SU-DHL-6 (cell line): Measurements from ENCODE around the gene CCKAR.

Experiments used
- H2AFZ ChIP-seq: fragments of 200-600 bp; sonication (generic); 2 replicates; pipeline ENCODE4 v1.6.1; 2014; ENCODE audit warnings: low read depth, mild to moderate bottlenecking, moderate library complexity, mixed read lengths, antibody characterized with exemption, low read length; ENCODE audit not compliant: severe bottlenecking
- H3F3A ChIP-seq: fragments of 200-600 bp; shearing (Covaris generic); 2 replicates; pipeline ENCODE4 v1.6.0; 2016; ENCODE audit warnings: antibody characterized with exemption, mild to moderate bottlenecking; ENCODE audit not compliant: insufficient read depth
- H3K27ac ChIP-seq: fragments of 200-600 bp; sonication (generic); 2 replicates; pipeline ENCODE4 v1.5.1; 2016; ENCODE audit warnings: low read depth, mild to moderate bottlenecking, low read length, moderate library complexity, mixed read lengths
- H3K27me3 ChIP-seq: fragments of 200-600 bp; sonication (generic), shearing (Covaris generic); 2 replicates; pipeline ENCODE4 v1.6.0; 2014; ENCODE audit warnings: mild to moderate bottlenecking, low read length
- H3K36me3 ChIP-seq: fragments of 200-600 bp; sonication (generic); 2 replicates; pipeline ENCODE4 v1.6.1; 2014; ENCODE audit warnings: mild to moderate bottlenecking, low read length, mixed read lengths
- H3K4me2 ChIP-seq: fragments of 300-600, 200-600 bp; shearing (Covaris generic), sonication (generic); 2 replicates; pipeline ENCODE4 v1.6.0; 2014; ENCODE audit warnings: low read length, low read depth, mild to moderate bottlenecking; ENCODE audit not compliant: poor library complexity, severe bottlenecking
- H3K4me3 ChIP-seq: fragments of 200-600 bp; sonication (generic); 2 replicates; pipeline ENCODE4 v1.5.1; 2014; ENCODE audit warnings: antibody characterized with exemption, low read length, mild to moderate bottlenecking, mixed read lengths; ENCODE audit not compliant: insufficient read depth, poor library complexity, severe bottlenecking
- H3K79me2 ChIP-seq: fragments of 200-600 bp; sonication (generic); 2 replicates; pipeline ENCODE4 v1.6.1; 2014; ENCODE audit warnings: mild to moderate bottlenecking, low read length, moderate library complexity; ENCODE audit not compliant: insufficient read depth
- H3K9ac ChIP-seq: fragments of 200-600 bp; sonication (generic); 2 replicates; pipeline ENCODE4 v1.7.0; 2014; ENCODE audit warnings: mild to moderate bottlenecking, low read length
- H3K9me2 ChIP-seq: fragments of 200-600 bp; sonication (generic); replicated peaks from 2 replicates; pipeline ENCODE4 v1.6.1; 2014; ENCODE audit warnings: low read length; ENCODE audit not compliant: insufficient read depth
- H3K9me3 ChIP-seq: fragments of 200-600 bp; sonication (generic); 2 replicates; pipeline ENCODE4 v1.6.1; 2014; ENCODE audit warnings: low read length, mixed read lengths; ENCODE audit not compliant: insufficient read depth
- H4K20me1 ChIP-seq: fragments of 200-600 bp; sonication (generic); 2 replicates; pipeline ENCODE4 v1.6.1; 2014; ENCODE audit warnings: low read depth, mild to moderate bottlenecking, antibody characterized with exemption, low read length, moderate library complexity, mixed read lengths
- CTCF ChIP-seq: fragments of 200-600 bp; sonication (generic); IDR thresholded peaks from one replicate; pipeline ENCODE4 v1.5.1; 2017; ENCODE audit warnings: antibody characterized with exemption, mild to moderate bottlenecking, low read length, moderate library complexity; ENCODE audit not compliant: insufficient read depth, poor library complexity, severe bottlenecking
- EZH2phosphoT487 ChIP-seq: fragments of 200-600 bp; sonication (generic), shearing (Covaris generic); conservative IDR thresholded peaks from 2 replicates; pipeline ENCODE4 v1.6.1; 2018; ENCODE audit warnings: mild to moderate bottlenecking, antibody characterized with exemption, low read length, moderate library complexity, mixed read lengths

Gene CCKAR

GRCh38 chr4:26471890-26472289 lies 18.4 kb downstream of the CCKAR start:
- H3K27me3 ChIP-seq, result no peaks in the 10 kb centered on the region
- H3K4me3 ChIP-seq, result no peak overlapping the region
- H3K9ac ChIP-seq, result no peak overlapping the region
- H2AFZ ChIP-seq, result no peak overlapping the region
- H3F3A ChIP-seq, result no peaks in the 10 kb centered on the region
- H3K9me3 ChIP-seq, result no peaks in the 10 kb centered on the region
- no peaks in the 10 kb centered on the region for H3K36me3 ChIP-seq
- no peaks in the 10 kb centered on the region for H3K9me2 ChIP-seq
- no peak overlapping the region for H3K27ac ChIP-seq
- TF ChIP-seq CTCF (no peak), EZH2phosphoT487 (no peak)
- H3K79me2 ChIP-seq, result no peaks in the 10 kb centered on the region
- no peaks in the 10 kb centered on the region for H4K20me1 ChIP-seq
- no peak overlapping the region for H3K4me2 ChIP-seq

- Histone ChIP-seq H3K79me2 (no peaks in the 10 kb centered on the region), H3K4me2 (no peak overlapping the region), H3F3A (no peaks in the 10 kb centered on the region), H3K27ac (no peak overlapping the region), H3K27me3 (no peaks in the 10 kb centered on the region), H3K4me3 (no peak overlapping the region), H4K20me1 (no peaks in the 10 kb centered on the region), H2AFZ (no peak overlapping the region), H3K9ac (no peak overlapping the region), H3K9me2 (no peaks in the 10 kb centered on the region), H3K9me3 (no peaks in the 10 kb centered on the region), H3K36me3 (no peaks in the 10 kb centered on the region)
- TF ChIP-seq CTCF (no peak), EZH2phosphoT487 (no peak)
Measured at GRCh38 chr4:26468977-26469376, 21.3 kb downstream of the CCKAR start.

- Histone ChIP-seq H3K9ac (no peak overlapping the region), H3F3A (no peaks in the 10 kb centered on the region), H3K4me3 (no peak overlapping the region), H3K36me3 (no peaks in the 10 kb centered on the region), H4K20me1 (no peaks in the 10 kb centered on the region), H3K4me2 (no peak overlapping the region), H3K27me3 (no peaks in the 10 kb centered on the region), H3K9me3 (no peaks in the 10 kb centered on the region), H3K27ac (no peak overlapping the region), H2AFZ (no peak overlapping the region), H3K79me2 (no peaks in the 10 kb centered on the region), H3K9me2 (no peaks in the 10 kb centered on the region)
- no peak for TF ChIP-seq CTCF
- TF ChIP-seq EZH2phosphoT487, result no peak
Measured at GRCh38 chr4:26468283-26468949, 21.9 kb downstream of the CCKAR start.
